GM19193 (cell line): ENCODE measurements around the gene STXBP5L.

Source experiments
- POLR2A ChIP-seq: IDR thresholded peaks from 4 replicates; pipeline ENCODE4 v1.6.1; 2011; ENCODE audit not compliant: insufficient read depth, insufficient read length; ENCODE audit errors: extremely low read depth

Gene STXBP5L

DNA sequence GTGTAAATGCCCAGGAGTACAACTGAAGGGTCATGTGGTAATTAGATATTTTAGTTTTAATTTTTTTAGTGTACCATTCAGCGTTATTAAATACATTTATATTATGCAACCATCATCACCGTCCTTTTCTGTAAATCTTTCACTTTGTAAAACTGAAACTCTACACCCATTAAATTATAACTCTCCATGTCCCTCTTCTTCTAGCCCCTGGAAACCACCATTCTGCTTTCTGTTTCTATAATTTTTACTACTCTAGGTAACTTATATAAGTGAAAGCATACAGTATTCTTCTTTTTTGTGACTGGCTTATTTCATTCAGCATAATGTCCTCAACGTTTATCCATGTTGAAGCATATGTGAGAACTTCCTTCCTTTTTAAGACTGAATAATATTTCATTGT, 48.1 kb downstream of the STXBP5L start:
- no peak for TF ChIP-seq POLR2A

GRCh38 chr3:120982608-120983320, 74.8 kb downstream of the STXBP5L start:
- no peak for TF ChIP-seq POLR2A

DNA sequence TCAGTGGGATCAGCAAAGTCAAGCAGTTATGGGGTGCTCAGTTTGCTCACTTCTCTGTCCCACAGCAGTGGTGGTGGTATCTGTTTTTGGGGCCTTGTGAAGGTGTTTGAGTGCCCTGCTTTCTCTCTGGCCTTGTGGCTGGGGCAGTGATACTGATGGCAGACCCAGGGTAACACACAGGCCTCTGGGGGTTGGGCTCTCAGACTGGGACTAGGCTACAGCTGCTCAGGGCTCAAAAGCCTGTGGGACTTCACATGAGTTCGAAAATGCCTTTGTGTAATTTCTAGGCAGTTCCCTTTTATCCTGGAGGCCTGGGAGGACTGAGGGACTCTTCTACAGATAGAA, 75.3 kb downstream of the STXBP5L start:
- TF ChIP-seq POLR2A: no peak

GRCh38 chr3:120983841-120984240, 75.8 kb downstream of the STXBP5L start:
- no peak for TF ChIP-seq POLR2A

- no peak for TF ChIP-seq POLR2A
These were observed 77.2 kb downstream of the STXBP5L start for GRCh38 chr3:120985242-120985641.

GRCh38 chr3:120988994-120989393, 81.0 kb downstream of the STXBP5L start:
- TF ChIP-seq POLR2A: no peak

DNA sequence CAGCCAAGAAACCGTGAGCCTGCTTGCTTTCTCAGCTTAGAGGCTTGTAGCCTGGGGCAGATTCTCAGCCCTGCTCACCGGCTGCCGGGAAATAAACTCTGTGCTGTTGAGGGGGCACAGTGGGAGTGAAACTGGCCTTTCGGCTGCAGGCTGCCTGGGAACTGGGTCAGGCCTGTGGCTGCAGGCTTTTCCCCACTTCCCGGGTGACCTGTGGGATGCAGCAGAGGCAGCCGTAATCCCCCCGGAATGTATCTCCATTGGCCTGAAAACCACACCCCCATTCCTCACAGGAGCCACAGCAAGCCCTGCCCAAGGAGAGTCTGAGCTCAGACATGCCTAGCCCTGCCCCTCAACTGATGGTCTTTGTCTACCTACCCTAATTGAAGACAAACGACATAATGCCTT, 110.9 kb downstream of the STXBP5L start:
- TF ChIP-seq POLR2A: no peak

DNA sequence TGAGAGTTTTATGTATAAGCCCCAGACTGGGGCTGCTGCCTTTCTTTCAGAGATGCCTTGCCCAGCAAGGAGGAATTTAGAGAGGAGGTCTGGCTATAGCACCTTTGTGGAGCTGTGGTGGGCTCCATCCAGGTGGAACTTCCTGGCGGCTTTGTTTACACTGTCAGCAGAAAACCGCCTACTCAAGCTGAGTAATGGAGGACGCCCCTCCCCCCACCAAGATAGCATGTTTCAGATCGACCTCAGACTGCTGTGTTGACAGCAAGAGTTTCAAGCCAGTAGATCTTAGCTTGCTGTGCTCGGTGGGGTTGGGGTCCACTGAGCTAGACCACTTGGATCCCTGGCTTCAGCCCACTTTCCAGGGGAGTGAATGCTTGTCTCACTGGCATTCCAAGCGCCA, 155.6 kb downstream of the STXBP5L start:
- no peak for TF ChIP-seq POLR2A

GRCh38 chr3:121064121-121064520, 156.1 kb downstream of the STXBP5L start:
- no peak for TF ChIP-seq POLR2A

DNA sequence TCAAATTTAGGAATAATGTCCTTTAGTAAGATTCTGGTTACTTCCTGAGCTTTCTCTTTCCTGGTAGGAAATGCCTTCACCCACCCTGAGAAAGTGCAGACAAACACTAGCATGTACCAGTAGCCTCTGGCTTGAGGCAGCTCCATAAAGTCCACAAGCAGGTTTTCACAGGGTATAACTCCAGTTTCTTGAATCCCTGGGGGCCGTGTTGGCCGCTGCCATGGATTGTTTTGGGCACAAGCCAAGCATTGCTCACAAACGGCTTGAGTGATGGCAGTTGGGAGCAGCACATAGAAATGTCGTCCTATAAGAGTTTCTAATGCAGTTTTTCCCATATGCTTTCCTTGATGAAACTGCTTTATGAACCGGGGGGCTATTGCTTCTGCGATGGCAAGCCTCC, 164.1 kb downstream of the STXBP5L start:
- no peak for TF ChIP-seq POLR2A

- no peak for TF ChIP-seq POLR2A
These were observed 165.0 kb downstream of the STXBP5L start for GRCh38 chr3:121073011-121073410.

DNA sequence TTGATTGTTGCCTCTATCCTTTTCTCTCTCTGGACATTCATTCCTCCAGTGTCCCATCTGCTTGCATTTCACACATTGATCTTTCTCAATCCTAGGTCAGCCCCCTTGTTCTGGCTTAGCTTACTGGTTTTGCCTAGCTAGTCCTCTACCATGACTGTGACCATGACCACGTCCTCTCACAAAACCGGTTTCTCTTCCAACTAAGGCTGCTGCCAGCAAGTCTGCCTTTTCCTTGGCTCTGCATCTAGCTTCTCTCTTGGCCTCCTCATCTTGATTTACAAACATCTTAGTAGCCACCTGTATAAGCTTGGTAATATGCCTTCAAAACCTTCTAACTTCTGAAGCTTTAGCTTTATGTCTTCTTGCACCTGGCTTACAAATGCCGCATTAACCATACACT, 167.2 kb downstream of the STXBP5L start:
- TF ChIP-seq POLR2A: no peak

- no peak for TF ChIP-seq POLR2A
These were observed 188.9 kb downstream of the STXBP5L start for GRCh38 chr3:121096953-121097352.

DNA sequence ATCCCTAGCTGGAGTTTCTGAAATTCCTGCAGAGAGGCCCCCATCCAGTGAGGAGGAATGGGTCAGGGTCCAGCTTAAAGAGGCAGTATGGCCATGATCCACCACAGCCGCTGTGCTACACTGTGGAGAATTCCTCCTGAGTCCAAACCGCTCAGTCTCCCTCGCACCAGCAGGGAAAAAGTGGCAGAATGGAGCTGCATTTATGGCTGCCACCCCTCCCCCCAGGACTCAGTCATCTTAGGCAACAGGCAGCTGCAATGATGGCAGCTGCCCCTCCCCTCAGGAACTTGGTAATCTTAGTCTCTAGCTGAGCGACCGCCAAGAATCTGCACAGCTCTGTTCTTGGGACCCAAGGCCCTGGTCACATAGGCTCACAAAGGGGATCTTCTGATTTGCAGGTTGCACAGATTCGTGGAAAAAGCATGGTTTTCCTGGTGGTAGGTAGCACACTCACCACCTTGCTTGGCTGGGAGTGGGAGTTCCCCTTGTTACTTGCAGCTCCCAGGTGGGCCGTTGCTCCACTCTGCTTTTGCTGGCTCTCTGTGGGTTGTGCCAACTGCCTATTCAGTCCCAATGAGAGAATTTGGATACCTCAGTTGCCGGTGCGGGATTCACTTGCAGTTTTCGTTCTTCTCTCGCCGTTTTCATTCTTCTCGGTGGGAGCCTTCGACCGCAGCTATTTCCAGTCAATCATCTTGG, 204.1 kb downstream of the STXBP5L start:
- no peak for TF ChIP-seq POLR2A

DNA sequence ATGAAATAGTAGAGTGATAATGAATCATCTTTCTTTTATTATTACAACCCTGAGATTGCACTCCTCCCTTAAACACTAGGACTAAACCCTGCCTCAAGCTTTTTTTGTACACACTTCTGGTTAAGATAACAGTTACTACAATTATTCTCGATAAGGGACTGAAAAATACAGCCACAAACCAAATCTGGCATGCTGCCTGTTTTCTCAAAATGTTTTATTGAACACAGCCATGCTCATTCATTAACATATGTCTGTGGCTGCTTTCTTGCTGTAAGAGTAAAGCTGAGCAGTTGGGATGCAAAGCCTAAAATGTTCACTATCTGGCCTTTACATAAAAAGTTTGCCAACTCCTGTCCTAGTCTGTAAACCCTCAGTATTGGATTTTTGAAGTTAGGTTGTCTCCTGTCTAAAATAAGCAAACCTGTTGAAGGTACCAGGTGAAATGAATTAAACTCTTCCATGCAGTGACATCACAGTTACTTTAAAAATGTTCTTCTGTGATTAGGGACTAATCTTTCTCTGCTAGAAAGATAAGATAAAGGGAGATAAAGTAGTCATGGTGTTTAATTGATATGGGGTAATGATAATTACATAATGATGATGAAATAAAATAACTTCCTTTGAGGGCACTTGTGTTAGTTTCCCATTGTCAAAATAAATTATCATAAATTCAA, 218.2 kb downstream of the STXBP5L start:
- no peak for TF ChIP-seq POLR2A

- no peak for TF ChIP-seq POLR2A
These were observed 218.7 kb downstream of the STXBP5L start for GRCh38 chr3:121126707-121127035.
